SK-N-SH treated with all-trans-retinoic acid at 6 μM for 48 hours (cell line): ENCODE results near the gene PERM1.

ENCODE experiments used
- GLIS3 ChIP-seq: fragments of 250-450 bp; sonication (Bioruptor Pico); IDR thresholded peaks from 2 replicates; pipeline ENCODE4 v1.5.0; 2020; ENCODE audit warnings: mild to moderate bottlenecking, moderate library complexity
- PATZ1 ChIP-seq: fragments of 250-450 bp; sonication (Bioruptor Pico); IDR thresholded peaks from 2 replicates; pipeline ENCODE4 v1.8.0; 2020; ENCODE audit warnings: mild to moderate bottlenecking, moderate library complexity, borderline replicate concordance
- TSHZ2 ChIP-seq: fragments of 250-450 bp; sonication (Bioruptor Pico); IDR thresholded peaks from 2 replicates; pipeline ENCODE4 v1.5.0; 2020; ENCODE audit warnings: mild to moderate bottlenecking, moderate library complexity
- ZNF8 ChIP-seq: fragments of 450-650 bp; formaldehyde crosslinking; IDR thresholded peaks from 2 replicates; pipeline ENCODE4 v1.5.0; 2020; ENCODE audit warnings: mild to moderate bottlenecking, moderate library complexity

DNA sequence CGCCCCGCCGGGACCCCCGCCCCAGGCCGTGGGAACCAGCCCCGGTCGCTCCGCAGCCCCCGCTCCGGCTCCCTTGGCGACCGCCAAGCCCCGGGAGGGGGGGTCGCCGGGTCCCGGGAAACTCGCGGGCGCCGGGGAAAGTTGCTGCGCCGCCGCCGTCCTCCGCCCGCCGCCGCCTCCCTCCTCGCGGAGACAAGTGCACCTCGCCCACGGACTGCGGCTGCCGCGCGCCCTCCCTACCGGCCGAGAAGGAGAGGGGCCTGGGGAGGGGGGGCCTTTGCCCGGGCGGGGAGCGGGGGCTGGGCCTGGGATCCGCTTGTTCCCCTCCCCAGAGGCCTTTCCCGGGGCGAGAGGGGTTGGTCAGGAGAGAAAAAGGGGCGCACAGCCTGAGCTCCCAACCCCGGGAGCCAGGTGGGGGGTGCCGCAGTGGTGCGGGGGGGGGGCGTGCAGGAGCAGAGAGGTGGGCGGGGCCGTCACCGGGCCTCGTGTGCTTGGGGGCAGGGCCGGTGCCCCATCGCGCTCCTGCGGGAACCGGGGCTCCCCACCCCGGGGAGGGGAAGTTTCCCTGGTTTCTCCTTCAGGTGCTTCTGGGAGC is 38.6 kb upstream of the PERM1 start:
- no peak for TF ChIP-seq ZNF8
- TF ChIP-seq PATZ1 (CRISPR knock-in tag): no peak
- TF ChIP-seq GLIS3 (CRISPR knock-in tag): no peak
- no peak for TF ChIP-seq TSHZ2 (CRISPR knock-in tag)
